H1 (cell line): ENCODE data around the gene FUT6. TPM values are rescaled to one million over a fixed set of nuclear protein-coding genes. Genes with fewer than 3 reads are reported as not detected.

Experiments used
- CTCF ChIA-PET: fragments of 300-600 bp; sonication (Branson Sonifier 250); formaldehyde crosslinking; loops from one replicate; lab custom pipeline; 2021; ENCODE audit not compliant: partially characterized antibody; lab: Charles Lee
- POLR2A ChIA-PET: fragments of 300-600 bp; sonication (Branson Sonifier 250); formaldehyde crosslinking; loops from one replicate; lab custom pipeline; 2021; ENCODE audit warnings: inconsistent platforms; ENCODE audit not compliant: partially characterized antibody; lab: Charles Lee
- DNase-seq, 2 experiments: peaks; one replicate each; pipeline versions ENCODE4 v3.0.0 to v3.0.0-alpha.2; 2010 to 2022; ENCODE audit warnings: low spot score in 2 of 2, low read depth in 1 of 2, mixed read lengths in 1 of 2
- FAIRE-seq: peaks from 2 replicates; lab custom pipeline; 2011; peaks lifted over from hg19 to GRCh38; lab: Jason Lieb, UNC
- H2AFZ ChIP-seq: 2 replicates; pipeline ENCODE4 v1.8.1; 2012; ENCODE audit warnings: low read length, inconsistent platforms
- H2AK5ac ChIP-seq: 2 replicates; pipeline ENCODE4 v1.6.1; 2013; ENCODE audit warnings: low read depth, low read length
- H2BK120ac ChIP-seq: replicated peaks from 2 replicates; pipeline ENCODE3; 2013; ENCODE audit warnings: low read depth, low read length, inconsistent platforms
- H2BK12ac ChIP-seq: 2 replicates; pipeline ENCODE4 v1.6.1; 2013; ENCODE audit warnings: low read depth, low read length
- H2BK15ac ChIP-seq: 2 replicates; pipeline ENCODE4 v1.6.1; 2013; ENCODE audit warnings: low read length
- H2BK20ac ChIP-seq: 2 replicates; pipeline ENCODE4 v1.6.1; 2013; ENCODE audit warnings: low read length
- H2BK5ac ChIP-seq: 2 replicates; pipeline ENCODE4 v1.6.1; 2013; ENCODE audit warnings: low read depth, low read length
- H3K14ac ChIP-seq: 2 replicates; pipeline ENCODE4 v1.6.1; 2013; ENCODE audit warnings: inconsistent platforms; ENCODE audit not compliant: insufficient read length
- H3K18ac ChIP-seq: 2 replicates; pipeline ENCODE4 v1.6.1; 2013; ENCODE audit warnings: low read length; ENCODE audit errors: extremely low read depth
- H3K23ac ChIP-seq: 2 replicates; pipeline ENCODE4 v1.6.1; 2013; ENCODE audit warnings: inconsistent platforms; ENCODE audit not compliant: insufficient read length
- H3K23me2 ChIP-seq: 2 replicates; pipeline ENCODE4 v1.6.1; 2013; ENCODE audit warnings: low read depth, low read length
- H3K27ac ChIP-seq: 2 replicates; pipeline ENCODE4 v1.6.1; 2011; ENCODE audit warnings: low read depth, low read length, inconsistent platforms
- H3K27me3 ChIP-seq, 4 experiments: replicated peaks in 1 of 4; 1 replicate in 1 of 4; 2 replicates in 3 of 4; pipeline versions ENCODE4 v1.6.1 to v1.8.1; 2011 to 2013; ENCODE audit warnings: low read length in 3 of 4, mild to moderate bottlenecking in 3 of 4, inconsistent platforms in 2 of 4, mixed read lengths in 2 of 4, moderate library complexity in 1 of 4; ENCODE audit not compliant: control insufficient read depth in 3 of 4, insufficient read depth in 3 of 4; ENCODE audit errors: extremely low read depth in 1 of 4
- H3K36me3 ChIP-seq, 4 experiments: 2 replicates each; pipeline versions ENCODE4 v1.6.1 to v1.8.1; 2011 to 2013; ENCODE audit warnings: mild to moderate bottlenecking in 4 of 4, low read length in 3 of 4, moderate library complexity in 2 of 4, control low read depth in 1 of 4, inconsistent platforms in 1 of 4; ENCODE audit not compliant: insufficient read depth in 4 of 4, control insufficient read depth in 2 of 4
- H3K4ac ChIP-seq: replicated peaks from 2 replicates; pipeline ENCODE3; 2013; ENCODE audit warnings: low read length, low read depth, mixed read lengths, inconsistent platforms; ENCODE audit not compliant: insufficient read length
- H3K4me1 ChIP-seq, 4 experiments: replicated peaks in 1 of 4; 1 replicate in 1 of 4; 2 replicates in 3 of 4; pipeline versions ENCODE4 v1.6.1 to v1.8.1; 2011 to 2013; ENCODE audit warnings: low read length in 3 of 4, inconsistent platforms in 2 of 4, mixed read lengths in 1 of 4; ENCODE audit not compliant: insufficient read depth in 4 of 4, control insufficient read depth in 3 of 4
- H3K4me2 ChIP-seq, 2 experiments: 2 replicates each; pipeline versions ENCODE4 v1.6.1 to v1.8.1; 2011 to 2013; ENCODE audit warnings: low read depth in 2 of 2, low read length in 2 of 2, control low read depth in 1 of 2, inconsistent platforms in 1 of 2, mild to moderate bottlenecking in 1 of 2; ENCODE audit not compliant: insufficient read depth in 1 of 2
- H3K4me3 ChIP-seq, 4 experiments: fragments of 200-600, 300-600 bp in 1 of 4; sonication (generic), shearing (Covaris generic), sonication (Bioruptor Twin) in 1 of 4; 2 replicates each; pipeline versions ENCODE4 v1.5.1 to v1.8.1; 2011 to 2016; ENCODE audit warnings: low read length in 4 of 4, low read depth in 3 of 4, control low read depth in 2 of 4, inconsistent platforms in 2 of 4, mild to moderate bottlenecking in 2 of 4, mixed read lengths in 1 of 4, moderate library complexity in 1 of 4; ENCODE audit not compliant: insufficient read depth in 2 of 4; ENCODE audit errors: extremely low read depth in 1 of 4
- H3K56ac ChIP-seq: replicated peaks from 2 replicates; pipeline ENCODE3; 2013; ENCODE audit warnings: low read depth, mild to moderate bottlenecking, mixed read lengths, low read length, inconsistent platforms; ENCODE audit not compliant: insufficient read length
- H3K79me1 ChIP-seq: 2 replicates; pipeline ENCODE4 v1.6.1; 2013; ENCODE audit warnings: low read depth, low read length, control low read depth
- H3K79me2 ChIP-seq, 2 experiments: 2 replicates each; pipeline versions ENCODE4 v1.6.1 to v1.8.1; 2012 to 2013; ENCODE audit warnings: low read length in 2 of 2, mild to moderate bottlenecking in 2 of 2, inconsistent platforms in 1 of 2; ENCODE audit not compliant: insufficient read depth in 2 of 2, control insufficient read depth in 1 of 2
- H3K9ac ChIP-seq, 4 experiments: replicated peaks in 1 of 4; 1 replicate in 1 of 4; 2 replicates in 3 of 4; pipeline versions ENCODE4 v1.6.1 to v1.8.1; 2011 to 2013; ENCODE audit warnings: low read depth in 3 of 4, low read length in 3 of 4, control low read depth in 2 of 4, mild to moderate bottlenecking in 2 of 4, moderate library complexity in 2 of 4, inconsistent platforms in 1 of 4; ENCODE audit errors: extremely low read depth in 1 of 4
- H3K9me3 ChIP-seq, 2 experiments: 2 replicates each; pipeline versions ENCODE4 v1.6.1 to v1.8.1; 2012 to 2013; ENCODE audit warnings: mild to moderate bottlenecking in 2 of 2, moderate library complexity in 2 of 2, control low read depth in 1 of 2, inconsistent platforms in 1 of 2, low read depth in 1 of 2, low read length in 1 of 2, mixed read lengths in 1 of 2; ENCODE audit not compliant: insufficient read depth in 2 of 2
- H4K20me1 ChIP-seq, 2 experiments: replicated peaks in 1 of 2; 2 replicates each; pipeline versions ENCODE3 to v1.8.1; 2011 to 2013; ENCODE audit warnings: inconsistent platforms in 2 of 2, low read length in 2 of 2, mild to moderate bottlenecking in 1 of 2; ENCODE audit not compliant: insufficient read depth in 2 of 2, control insufficient read depth in 1 of 2
- H4K5ac ChIP-seq: 2 replicates; pipeline ENCODE4 v1.6.1; 2013; ENCODE audit warnings: low read length, low read depth, mixed read lengths, inconsistent platforms; ENCODE audit not compliant: insufficient read length
- H4K8ac ChIP-seq: 2 replicates; pipeline ENCODE4 v1.8.0; 2013; ENCODE audit warnings: mild to moderate bottlenecking, moderate library complexity, low read length, inconsistent platforms; ENCODE audit not compliant: insufficient read depth; ENCODE audit errors: extremely low read depth
- H4K91ac ChIP-seq: replicated peaks from 2 replicates; pipeline ENCODE3; 2013; ENCODE audit warnings: low read length, mixed read lengths, inconsistent platforms; ENCODE audit not compliant: insufficient read length
- CBX8 ChIP-seq: fragments of 300-800, 300-1000 bp; sonication (generic); IDR thresholded peaks from 2 replicates; pipeline ENCODE4 v1.7.1; 2016; ENCODE audit warnings: low read depth, low read length, borderline replicate concordance
- CHD2 ChIP-seq: IDR thresholded peaks from 2 replicates; pipeline ENCODE4 v1.6.1; 2012; ENCODE audit warnings: low read length, improper control_type of control experiment
- EGR1 ChIP-seq: IDR thresholded peaks from 2 replicates; pipeline ENCODE4 v1.6.1; 2011; ENCODE audit warnings: low read depth, low read length, borderline replicate concordance
- EZH2 ChIP-seq: fragments of 200-600 bp; sonication (generic); IDR thresholded peaks from 2 replicates; pipeline ENCODE4 v1.7.1; 2012; ENCODE audit warnings: low read depth, mild to moderate bottlenecking, moderate library complexity, low read length, inconsistent platforms; ENCODE audit not compliant: severe bottlenecking
- RXRA ChIP-seq: IDR thresholded peaks from 2 replicates; pipeline ENCODE4 v1.6.1; 2011; ENCODE audit warnings: low read depth, mild to moderate bottlenecking, low read length, moderate library complexity; ENCODE audit not compliant: insufficient read depth
- SIRT6 ChIP-seq: IDR thresholded peaks from one replicate; pipeline ENCODE4 v1.7.1; 2012; ENCODE audit warnings: low read length, inconsistent platforms
- WGBS, 2 experiments: shearing (Covaris generic) in 1 of 2; methylation state at CpG; one replicate each; pipeline versions ENCODE4 v1.1.6 to v1.1.7; 2013 to 2015; ENCODE audit warnings: low lambda C conversion rate in 2 of 2, mixed read lengths in 2 of 2, inconsistent platforms in 1 of 2, low coverage in 1 of 2, missing lambda C conversion rate in 1 of 2; ENCODE audit not compliant: insufficient replicate concordance in 2 of 2, insufficient coverage in 1 of 2, insufficient read length in 1 of 2; ENCODE audit errors: extremely low coverage in 1 of 2, missing lambda C conversion rate in 1 of 2; 5-methylcytosine and 5-hydroxymethylcytosine counted together
- polyA plus RNA-seq, 7 experiments: library from polyadenylated mRNA; depleted of rRNA in 3 of 7; stranded (reverse) in 5 of 7; unstranded in 2 of 7; fragments of >200 nt in 5 of 7; fragments of 200-250 nt in 2 of 7; gene quantifications; 1 replicate in 5 of 7; 2 replicates in 1 of 7; 4 replicates in 1 of 7; pipeline versions ENCODE4 v1.2.1 to v1.2.3, GENCODE V29; 2011 to 2013; ENCODE audit warnings: missing spikeins in 2 of 7, mixed read lengths in 2 of 7
- total RNA-seq: library from RNA; stranded (reverse); fragmentation: NEBNext Ultra II Directional; extraction: Animal tissue kit (Norgen Biotek cat#: 25700); gene quantifications from 2 replicates; pipeline ENCODE4 v1.2.1, GENCODE V29; 2021
- TF ChIP-seq, protein P1 (sequence below): IDR thresholded peaks from 2 replicates; pipeline ENCODE4 v1.6.1; 2011; ENCODE audit warnings: low read length, improper control_type of control experiment

FUT6 gene
- total and polyA plus RNA-seq, 2 of the 8 experiments (the other 6 are each of a cell fraction or from before 2014, with no cell fraction given): not detected

DNA sequence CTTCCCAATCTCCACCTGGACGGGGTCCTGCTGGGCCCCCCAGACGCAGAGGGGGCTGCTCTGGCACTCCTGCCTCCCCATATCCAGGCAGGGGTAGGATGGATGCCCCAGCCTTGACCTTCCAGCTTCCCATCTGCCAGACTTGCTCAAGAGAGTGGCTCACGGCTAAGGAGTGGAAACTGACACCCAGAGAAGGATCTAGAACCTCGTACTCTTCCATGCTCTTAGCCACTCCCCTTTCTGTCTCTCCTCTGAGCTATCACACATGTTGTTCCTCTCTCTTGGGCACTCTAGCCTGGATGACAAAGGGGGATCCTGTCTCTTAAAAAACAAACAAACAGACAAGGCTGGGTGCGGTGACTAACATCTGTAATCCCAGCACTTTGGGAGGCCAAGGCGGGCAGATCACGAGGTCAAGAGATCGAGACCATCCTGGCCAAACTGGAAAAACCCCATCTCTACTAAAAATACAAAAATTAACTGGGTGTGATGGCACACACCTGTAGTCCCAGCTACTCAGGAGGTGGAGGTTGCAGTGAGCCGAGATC lies 43.0 kb upstream of the FUT6 start:
- Histone ChIP-seq H3K18ac (peak overlapping the region; percentile 36; the same call in 1 of the 2 replicates), H3K4me3 (no peak overlapping the region), H3K14ac (no peak overlapping the region), H2AFZ (no peak overlapping the region), H4K20me1 (no peaks in the 10 kb centered on the region), H3K4me2 (no peak overlapping the region), H3K79me1 (no peaks in the 10 kb centered on the region), H2AK5ac (no peak overlapping the region), H4K91ac (peak overlapping the region; percentile 84), H3K79me2 (no peaks in the 10 kb centered on the region), H2BK120ac (no peak overlapping the region), H2BK15ac (no peak overlapping the region), H3K27ac (no peak overlapping the region), H2BK5ac (no peak overlapping the region), H3K4me1 (peaks cover 0 to 17% (median 6%) of the 10 kb centered on the region in 4 experiments; a peak in 6 of 7 replicates), H4K8ac (no peak overlapping the region), H3K56ac (no peak overlapping the region), H3K23ac (no peak overlapping the region), H3K4ac (no peak overlapping the region), H3K9ac (no peak overlapping the region), H4K5ac (no peak overlapping the region), H3K27me3 (peaks cover 0 to 2% (median under 1%) of the 10 kb centered on the region in 4 experiments; a peak in 1 of 7 replicates), H3K23me2 (no peaks in the 10 kb centered on the region), H2BK12ac (no peak overlapping the region), H2BK20ac (0 out of 2 replicates have a peak overlapping the region, but pooled peaks have one; percentile 4), H3K36me3 (no peaks in the 10 kb centered on the region), H3K9me3 (no peaks in the 10 kb centered on the region)
- TF ChIP-seq CBX8 (no peak), EGR1 (no peak), RXRA (no peak), EZH2 (no peak), SIRT6 (no peak), CHD2 (no peak)
- TF ChIP-seq, protein P1, sequence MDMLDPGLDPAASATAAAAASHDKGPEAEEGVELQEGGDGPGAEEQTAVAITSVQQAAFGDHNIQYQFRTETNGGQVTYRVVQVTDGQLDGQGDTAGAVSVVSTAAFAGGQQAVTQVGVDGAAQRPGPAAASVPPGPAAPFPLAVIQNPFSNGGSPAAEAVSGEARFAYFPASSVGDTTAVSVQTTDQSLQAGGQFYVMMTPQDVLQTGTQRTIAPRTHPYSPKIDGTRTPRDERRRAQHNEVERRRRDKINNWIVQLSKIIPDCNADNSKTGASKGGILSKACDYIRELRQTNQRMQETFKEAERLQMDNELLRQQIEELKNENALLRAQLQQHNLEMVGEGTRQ: no peak
- CTCF ChIA-PET: interaction anchor here (0.8 to 1.6 kb wide), 5 partner anchors 9 to 188 kb away, joined by 3 to 9 read pairs (median 4); no protein-coding TSS in a partner anchor
- FAIRE-seq (no peak), DNase-seq (no peak)
- POLR2A ChIA-PET: interaction anchor here (1.0 to 2.2 kb wide), 4 partner anchors 8 to 88 kb away, joined by 3 to 6 read pairs (median 4); no protein-coding TSS in a partner anchor
- WGBS, 2 experiments: 78% methylated on average over 9 of the region's 9 CpGs; no CpG with 5 or more reads in 1 of the 2 experiments
